VCaP (cell line): ENCODE measurements around the gene LRCH1.

Experiments used
- H3K27ac ChIP-seq: fragments of 450-650 bp; 2 replicates; pipeline ENCODE4 v1.5.1; 2017
- CTCF ChIP-seq: fragments of 450-650 bp; conservative IDR thresholded peaks from 2 replicates; pipeline ENCODE4 v1.5.1; 2017; ENCODE audit warnings: mild to moderate bottlenecking, moderate library complexity

The LRCH1 gene

GRCh38 chr13:46712524-46712923 lies 159.6 kb downstream of the LRCH1 start:
- H3K27ac ChIP-seq = peak overlapping the region; percentile 13; the same call in 1 of the 2 replicates
- no peak for TF ChIP-seq CTCF

GRCh38 chr13:46715363-46715762 lies 162.4 kb downstream of the LRCH1 start:
- no peak overlapping the region for H3K27ac ChIP-seq
- TF ChIP-seq CTCF = no peak

DNA sequence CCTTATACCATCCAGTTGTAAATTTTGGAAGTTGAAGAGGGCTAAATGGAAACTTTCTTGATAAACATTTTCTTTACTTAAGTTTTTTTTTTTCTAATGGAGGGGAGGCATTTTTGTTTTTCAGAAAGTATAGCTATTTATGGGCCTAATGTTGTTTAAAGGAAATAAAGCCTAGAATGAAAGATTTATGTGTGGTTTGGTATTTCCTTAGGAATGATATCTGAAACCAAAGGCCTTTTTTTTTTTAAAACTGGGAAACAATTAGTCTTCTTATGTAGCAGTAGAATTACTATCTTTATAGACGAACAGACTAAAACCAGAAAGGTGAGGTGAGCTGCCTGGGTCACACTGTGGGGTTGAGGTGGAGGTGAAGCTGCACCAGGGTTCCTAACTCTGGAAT lies 163.9 kb downstream of the LRCH1 start:
- peak overlapping the region; percentile 50 for H3K27ac ChIP-seq
- TF ChIP-seq CTCF = no peak

- peak overlapping the region; percentile 50 for H3K27ac ChIP-seq
- no peak for TF ChIP-seq CTCF
Observed at GRCh38 chr13:46717275-46717674, 164.3 kb downstream of the LRCH1 start.

DNA sequence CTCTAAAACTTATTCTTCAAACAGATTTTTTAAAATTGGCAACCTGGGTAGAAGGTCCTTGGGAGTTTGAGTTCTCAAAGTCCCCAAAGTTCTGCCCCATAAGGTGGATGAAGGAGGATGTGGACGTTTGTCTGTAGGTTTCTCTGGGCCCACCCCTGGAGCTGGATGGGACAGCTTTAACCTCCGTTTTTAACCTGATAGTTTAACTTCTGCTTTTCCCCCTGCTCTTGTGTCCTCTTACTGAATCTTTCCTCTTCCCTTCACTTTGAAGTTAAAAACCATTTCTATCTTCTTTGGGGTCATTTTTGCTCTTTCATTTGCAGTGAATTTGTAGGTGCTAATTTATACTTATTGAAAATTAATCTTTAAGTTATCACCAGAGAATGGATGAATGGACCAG lies 164.9 kb downstream of the LRCH1 start:
- TF ChIP-seq CTCF = no peak

GRCh38 chr13:46720189-46720588 lies 167.2 kb downstream of the LRCH1 start:
- no peak for TF ChIP-seq CTCF
- H3K27ac ChIP-seq = peak overlapping the region; percentile 34; the same call in 1 of the 2 replicates

More for the DNA sequence above, 164.9 kb downstream of the LRCH1 start:
- H3K27ac ChIP-seq = peak overlapping the region; percentile 50

DNA sequence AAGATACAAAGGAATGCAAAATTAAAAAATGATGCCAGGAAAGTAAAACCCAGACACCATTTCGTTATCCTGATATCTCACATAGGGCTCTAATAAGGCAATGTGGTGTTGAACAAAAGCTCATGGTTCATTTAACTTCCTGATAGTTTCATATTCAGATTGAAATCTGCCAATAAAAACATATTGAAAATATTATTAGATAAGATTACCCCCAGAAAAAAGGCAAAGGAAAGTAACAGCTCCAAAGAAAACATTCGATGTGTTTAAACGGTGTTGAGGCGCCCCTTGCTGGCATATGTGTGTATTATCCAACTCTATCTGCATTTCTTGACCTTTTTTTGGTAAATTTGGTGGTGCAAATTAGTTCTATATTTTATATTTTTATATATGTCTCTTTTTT lies 168.1 kb downstream of the LRCH1 start:
- TF ChIP-seq CTCF = peak; percentile 74

More for the DNA sequence above, 168.1 kb downstream of the LRCH1 start:
- peak overlapping the region; percentile 34 for H3K27ac ChIP-seq
